Measurements from ENCODE around the gene WNT7B. TPM values are rescaled to one million over a fixed set of nuclear protein-coding genes. Genes with fewer than 3 reads are reported as not detected.

Gene WNT7B
- total RNA-seq, 1 experiment from 2014 or later, result not detected

GRCh38 chr22:45885941-45886395, 91.0 kb downstream of the WNT7B start:
- TF ChIP-seq EZH2 (IDR thresholded peaks at IDR 0.05; ENCODE audit: borderline replicate concordance, low read depth, low read length, poor library complexity, severe bottlenecking) (no peak), CTCF (conservative IDR thresholded peaks at IDR 0.05; ENCODE audit: low read depth, low read length) (no peak)
- intact Hi-C loops (cut with micrococcal nuclease; ENCODE audit: unreplicated experiment), result no loop called here
- Histone ChIP-seq H3K36me3 (ENCODE audit: insufficient read depth, low read length, poor library complexity, severe bottlenecking) (no peaks in the 10 kb centered on the region), H3K9me3 (ENCODE audit: low read depth, low read length, poor library complexity, severe bottlenecking) (no peaks in the 10 kb centered on the region), H3K4me3 (ENCODE audit: low read depth, low read length, poor library complexity, severe bottlenecking) (no peak overlapping the region), H3K27me3 (replicated peaks; ENCODE audit: insufficient read depth, low read depth, low read length, poor library complexity) (peaks cover 6% of the 10 kb centered on the region), H3K4me1 (ENCODE audit: insufficient read depth, low read length, poor library complexity, severe bottlenecking) (no peaks in the 10 kb centered on the region), H3K27ac (ENCODE audit: low read depth, low read length, poor library complexity, severe bottlenecking) (no peak overlapping the region)
- no TSS peak for BruUV-seq (replicated peaks)
- CTCF ChIA-PET, result interaction anchor here (0.6 kb wide), 1 partner anchor 102 kb away, joined by 3 read pairs; no protein-coding TSS in a partner anchor
- POLR2A ChIA-PET (ENCODE audit: low non-redundant PET), result no interaction called here
- DNase-seq (ENCODE audit: low spot score), result no peak

DNA sequence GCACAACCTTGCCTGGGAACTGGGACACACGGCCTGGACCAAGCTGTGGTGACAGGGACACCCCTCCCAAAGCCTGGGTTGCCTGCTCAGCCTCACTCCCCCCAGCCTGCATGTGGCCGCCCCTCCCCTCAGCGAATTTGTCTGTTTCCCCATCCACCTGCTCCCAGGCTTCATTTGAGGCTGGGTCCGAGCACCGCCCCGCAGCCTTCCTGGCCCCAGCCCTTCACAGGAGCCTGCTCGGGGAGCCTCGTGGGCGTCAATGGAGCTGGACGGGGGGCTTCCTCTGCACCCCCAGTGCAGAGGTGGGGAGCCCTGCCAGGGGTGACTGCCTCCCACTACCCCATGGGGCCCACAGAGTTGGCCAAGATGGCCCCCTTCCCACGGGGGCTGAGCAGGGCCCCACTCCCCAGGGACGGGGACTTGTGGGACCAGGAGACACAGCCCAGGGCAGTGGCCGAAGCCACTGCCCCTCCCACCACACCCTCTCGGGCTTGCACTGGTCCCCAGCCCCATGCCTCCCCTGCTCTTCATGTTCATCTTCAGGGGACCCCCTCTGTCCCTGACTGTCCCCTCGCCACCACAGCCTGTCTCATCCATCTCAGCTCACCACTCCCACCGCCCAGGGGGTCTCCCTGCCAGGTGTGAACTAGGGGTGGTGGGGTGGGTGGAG, 91.7 kb downstream of the WNT7B start:
- Histone ChIP-seq H3K27me3 (replicated peaks; ENCODE audit: insufficient read depth, low read depth, low read length, poor library complexity) (peaks cover 13% of the 10 kb centered on the region), H3K4me1 (ENCODE audit: insufficient read depth, low read length, poor library complexity, severe bottlenecking) (no peaks in the 10 kb centered on the region), H3K9me3 (ENCODE audit: low read depth, low read length, poor library complexity, severe bottlenecking) (no peaks in the 10 kb centered on the region), H3K36me3 (ENCODE audit: insufficient read depth, low read length, poor library complexity, severe bottlenecking) (no peaks in the 10 kb centered on the region), H3K27ac (ENCODE audit: low read depth, low read length, poor library complexity, severe bottlenecking) (no peak overlapping the region), H3K4me3 (ENCODE audit: low read depth, low read length, poor library complexity, severe bottlenecking) (no peak overlapping the region)
- intact Hi-C loops (cut with micrococcal nuclease; ENCODE audit: unreplicated experiment), result no loop called here
- no peak for DNase-seq (ENCODE audit: low spot score)
- POLR2A ChIA-PET (ENCODE audit: low non-redundant PET), result no interaction called here
- TF ChIP-seq EZH2 (IDR thresholded peaks at IDR 0.05; ENCODE audit: borderline replicate concordance, low read depth, low read length, poor library complexity, severe bottlenecking), result no peak
- no peak for TF ChIP-seq CTCF (conservative IDR thresholded peaks at IDR 0.05; ENCODE audit: low read depth, low read length)
- no TSS peak for BruUV-seq (replicated peaks)
- CTCF ChIA-PET, result interaction anchor here (0.6 kb wide), 1 partner anchor 102 kb away, joined by 3 read pairs; no protein-coding TSS in a partner anchor

DNA sequence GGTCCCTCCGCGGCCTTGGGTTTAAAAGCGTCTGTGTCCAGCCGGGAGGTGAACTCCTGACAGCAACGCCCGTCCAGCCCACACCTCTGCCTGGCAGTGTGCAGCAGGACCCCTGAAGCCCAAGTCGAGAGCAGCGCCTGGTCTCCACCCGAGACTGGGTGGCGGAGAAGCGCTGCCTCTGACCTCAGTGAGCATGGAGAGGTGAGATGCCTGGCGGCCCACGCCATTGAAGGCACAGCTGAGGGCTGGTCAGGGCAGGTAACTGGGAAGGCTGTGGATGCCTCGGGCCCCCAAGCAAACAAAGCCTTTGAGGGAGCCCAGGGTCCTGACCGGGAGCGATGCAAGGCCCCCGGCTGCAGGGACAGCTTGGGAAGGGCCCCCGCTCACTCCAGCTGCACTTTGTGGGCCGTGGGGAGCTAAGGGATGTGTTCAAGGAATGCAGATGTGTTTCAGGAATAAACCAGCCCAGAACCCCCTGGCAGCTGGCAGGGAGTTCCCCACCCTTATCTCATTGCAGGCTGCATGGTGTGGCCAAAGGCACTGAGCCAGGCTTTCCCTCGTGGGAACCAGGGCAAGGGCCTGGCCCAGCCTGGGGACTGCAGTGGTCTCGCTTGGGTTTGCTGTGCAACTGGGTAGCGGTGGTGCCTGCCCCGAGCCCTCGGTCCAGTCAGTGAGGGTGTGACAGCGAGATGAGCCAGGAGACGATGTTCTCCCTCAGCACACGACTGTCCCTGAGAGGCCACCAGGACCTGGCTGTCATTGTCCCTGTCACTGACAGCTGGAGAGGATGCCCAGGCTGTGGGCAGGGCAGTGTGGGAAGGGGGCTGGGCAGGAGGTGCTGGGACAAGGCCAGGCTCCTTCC, 92.5 kb downstream of the WNT7B start:
- ChIA-PET CTCF (no interaction called here), POLR2A (ENCODE audit: low non-redundant PET) (no interaction called here)
- no TSS peak for BruUV-seq (replicated peaks)
- no peaks in the 10 kb centered on the region for H3K4me1 ChIP-seq (ENCODE audit: insufficient read depth, low read length, poor library complexity, severe bottlenecking)
- H3K36me3 ChIP-seq (ENCODE audit: insufficient read depth, low read length, poor library complexity, severe bottlenecking), result no peaks in the 10 kb centered on the region
- no peak for DNase-seq (ENCODE audit: low spot score)
- H3K27me3 ChIP-seq (replicated peaks; ENCODE audit: insufficient read depth, low read depth, low read length, poor library complexity), result peaks cover 17% of the 10 kb centered on the region
- TF ChIP-seq CTCF (conservative IDR thresholded peaks at IDR 0.05; ENCODE audit: low read depth, low read length) (no peak), EZH2 (IDR thresholded peaks at IDR 0.05; ENCODE audit: borderline replicate concordance, low read depth, low read length, poor library complexity, severe bottlenecking) (no peak)
- H3K9me3 ChIP-seq (ENCODE audit: low read depth, low read length, poor library complexity, severe bottlenecking), result no peaks in the 10 kb centered on the region
- no peak overlapping the region for H3K4me3 ChIP-seq (ENCODE audit: low read depth, low read length, poor library complexity, severe bottlenecking)
- no peak overlapping the region for H3K27ac ChIP-seq (ENCODE audit: low read depth, low read length, poor library complexity, severe bottlenecking)
- intact Hi-C loops (cut with micrococcal nuclease; ENCODE audit: unreplicated experiment), result no loop called here
